ENCODE data around the gene PHF21A. TPM values are rescaled to one million over a fixed set of nuclear protein-coding genes. Genes with fewer than 3 reads are reported as not detected.

Gene PHF21A
- polyA plus RNA-seq, 3 donors: 6.2 to 95.2 (median 14.0) TPM

DNA sequence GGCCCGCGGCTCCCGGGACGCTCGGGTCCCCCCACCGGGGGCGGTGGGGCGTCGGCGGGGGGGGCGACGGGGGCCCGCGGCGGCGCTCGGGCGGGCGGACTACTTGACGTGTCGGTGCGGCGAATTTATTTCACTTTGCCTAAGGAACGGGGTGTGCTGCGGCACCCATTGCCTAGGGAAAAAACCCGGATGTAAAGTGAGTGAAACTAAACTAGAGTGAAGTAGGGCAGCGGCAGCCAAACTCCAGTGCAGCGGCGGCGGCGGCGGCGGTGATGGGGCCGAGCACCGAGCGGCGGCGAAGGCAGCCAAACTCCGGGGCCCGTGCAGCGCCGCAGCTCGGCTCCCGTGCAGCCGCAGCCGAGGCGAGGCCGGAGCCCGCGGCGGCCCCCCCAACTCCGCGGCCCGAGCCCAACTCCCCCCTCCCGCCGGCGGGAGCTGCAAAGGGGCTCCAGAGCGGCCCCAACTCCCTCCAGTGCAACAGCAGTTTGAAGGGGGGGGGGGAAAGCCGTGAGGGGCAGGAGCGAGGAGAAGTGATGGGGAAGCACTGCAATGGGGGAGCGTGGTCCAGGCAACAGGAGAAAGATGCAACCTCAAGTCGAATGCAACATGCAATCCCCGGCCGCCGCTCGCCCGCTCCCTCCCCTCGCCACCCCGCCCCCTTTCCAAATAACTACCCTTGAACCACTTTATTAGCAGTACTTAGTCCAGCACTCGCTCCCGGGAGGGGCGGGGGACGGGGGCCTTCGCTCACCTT is 647 bp upstream of the PHF21A start:
- Histone ChIP-seq H3K27me3 (ENCODE audit: control insufficient read depth in 2 of 2, insufficient read depth in 2 of 2, low read length in 2 of 2) (no peaks in the 10 kb centered on the region), H3K27ac (ENCODE audit: low read depth in 1 of 2, low read length in 2 of 2) (peak overlapping the region; percentile 65 to 73), H3K4me2 (replicated peaks; ENCODE audit: extremely low read depth, low read length, poor library complexity, severe bottlenecking) (peak overlapping the region; percentile 90), H3K9me3 (replicated peaks in 1 of 2; ENCODE audit: control insufficient read depth in 1 of 2, insufficient read depth in 1 of 2, low read length in 2 of 2) (no peaks in the 10 kb centered on the region), H3K4me3 (replicated peaks in 1 of 3; ENCODE audit: low read depth in 2 of 3, low read length in 3 of 3) (peak overlapping the region; percentile 68 to 89 (median 70)), H3K79me2 (ENCODE audit: insufficient read depth, low read length) (peaks cover 41% of the 10 kb centered on the region), H3K9ac (ENCODE audit: insufficient read depth, low read length, poor library complexity, severe bottlenecking) (peak overlapping the region; percentile 65), H3K36me3 (replicated peaks in 1 of 2; ENCODE audit: control insufficient read depth in 1 of 2, insufficient read depth in 2 of 2, low read length in 2 of 2) (no peaks in the 10 kb centered on the region), H4K20me1 (ENCODE audit: insufficient read depth, low read length) (peaks cover 16% of the 10 kb centered on the region), H2AFZ (ENCODE audit: insufficient read depth, low read depth, low read length, poor library complexity, severe bottlenecking) (peak overlapping the region; percentile 81), H3K4me1 (ENCODE audit: control insufficient read depth in 1 of 2, insufficient read depth in 2 of 2, low read length in 2 of 2) (peaks cover 31 to 37% of the 10 kb centered on the region in 2 donors)
- Mint-ChIP-seq H3K36me3 (peaks cover 3% of the 10 kb centered on the region in 2 donors), H3K27ac (peak overlapping the region; percentile 82 to 94 (median 91)), H3K9me3 (peaks cover 0 to 2% (median 0%) of the 10 kb centered on the region in 7 donors), H3K27me3 (ENCODE audit: low read depth in 3 of 3) (peaks cover 0 to 3% (median 0%) of the 10 kb centered on the region in 3 donors), H3K4me1 (peaks cover 38% of the 10 kb centered on the region), H3K4me3 (peak overlapping the region; percentile 81 to 87)
- intact Hi-C loops (cut with micrococcal nuclease): loop anchor here (5.0 to 10.0 kb wide), 4 partner anchors 115 to 275 kb away; partner anchors contain the start of genes CRY2 (in 1 of the 2) and DGKZ (in 1 of the 2)
- 0% methylated on average over 28 of the region's 74 CpGs for WGBS (ENCODE audit: insufficient coverage)
- peak; percentile 81 to 93 (median 87) for DNase-seq
- TF ChIP-seq, protein P1, sequence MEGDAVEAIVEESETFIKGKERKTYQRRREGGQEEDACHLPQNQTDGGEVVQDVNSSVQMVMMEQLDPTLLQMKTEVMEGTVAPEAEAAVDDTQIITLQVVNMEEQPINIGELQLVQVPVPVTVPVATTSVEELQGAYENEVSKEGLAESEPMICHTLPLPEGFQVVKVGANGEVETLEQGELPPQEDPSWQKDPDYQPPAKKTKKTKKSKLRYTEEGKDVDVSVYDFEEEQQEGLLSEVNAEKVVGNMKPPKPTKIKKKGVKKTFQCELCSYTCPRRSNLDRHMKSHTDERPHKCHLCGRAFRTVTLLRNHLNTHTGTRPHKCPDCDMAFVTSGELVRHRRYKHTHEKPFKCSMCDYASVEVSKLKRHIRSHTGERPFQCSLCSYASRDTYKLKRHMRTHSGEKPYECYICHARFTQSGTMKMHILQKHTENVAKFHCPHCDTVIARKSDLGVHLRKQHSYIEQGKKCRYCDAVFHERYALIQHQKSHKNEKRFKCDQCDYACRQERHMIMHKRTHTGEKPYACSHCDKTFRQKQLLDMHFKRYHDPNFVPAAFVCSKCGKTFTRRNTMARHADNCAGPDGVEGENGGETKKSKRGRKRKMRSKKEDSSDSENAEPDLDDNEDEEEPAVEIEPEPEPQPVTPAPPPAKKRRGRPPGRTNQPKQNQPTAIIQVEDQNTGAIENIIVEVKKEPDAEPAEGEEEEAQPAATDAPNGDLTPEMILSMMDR (IDR thresholded peaks at IDR 0.05): no peak

DNA sequence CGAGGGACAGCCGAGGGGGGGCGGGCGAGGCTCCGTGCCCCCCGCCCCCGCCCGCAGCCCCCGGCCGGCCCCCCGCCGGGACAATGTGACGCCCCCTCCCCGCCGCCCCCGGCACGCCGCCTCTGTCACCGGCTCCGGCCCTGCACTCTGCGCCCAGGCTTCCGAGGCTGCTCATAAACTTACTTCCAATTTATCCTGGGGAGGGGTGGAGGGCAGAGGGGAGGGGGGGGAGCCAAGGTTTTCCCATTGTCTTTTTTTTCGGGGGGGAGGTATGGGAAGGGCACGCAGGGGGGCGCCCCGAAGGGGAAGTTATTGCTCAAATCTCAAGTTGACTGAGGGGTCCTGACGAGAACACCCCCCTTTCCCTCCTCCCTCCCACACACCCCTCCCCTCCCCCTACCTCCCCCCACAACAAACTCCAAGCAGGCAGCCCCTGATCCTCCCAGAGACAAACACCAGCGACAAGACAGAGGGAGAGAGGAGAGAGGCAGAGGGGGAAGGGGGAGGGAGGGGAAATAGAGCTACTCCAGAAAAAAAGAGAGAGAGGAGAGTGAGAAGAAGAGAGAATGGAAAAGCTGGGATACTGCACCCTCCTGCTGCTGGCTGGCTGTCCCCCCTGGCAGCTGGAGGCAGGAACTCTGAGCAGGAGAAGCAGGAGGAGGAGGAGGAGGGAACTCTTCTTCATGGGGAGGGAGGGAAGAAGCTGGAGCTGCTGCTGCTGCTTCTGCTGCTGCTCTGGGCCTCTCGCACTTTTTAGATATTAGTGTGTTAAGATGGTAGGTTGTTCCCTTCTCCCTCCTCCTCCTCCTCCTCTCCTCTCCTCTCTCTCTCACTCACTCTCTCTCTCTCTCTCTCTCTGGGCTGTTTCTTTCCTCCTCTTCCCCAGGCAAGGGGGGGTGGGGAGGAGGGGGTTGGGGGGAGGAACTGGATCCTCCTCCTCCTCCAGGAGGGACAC is 631 bp downstream of the PHF21A start:
- H3K79me2 ChIP-seq (ENCODE audit: insufficient read depth, low read length): peaks cover 54% of the 10 kb centered on the region
- intact Hi-C loops (cut with micrococcal nuclease): loop anchor here (5.0 to 10.0 kb wide), 4 partner anchors 117 to 273 kb away; partner anchors contain the start of genes CRY2 (in 1 of the 2) and DGKZ (in 1 of the 2)
- peaks cover 3 to 10% of the 10 kb centered on the region in 2 donors for H3K36me3 Mint-ChIP-seq
- peak overlapping the region; percentile 86 for H2AFZ ChIP-seq (ENCODE audit: insufficient read depth, low read depth, low read length, poor library complexity, severe bottlenecking)
- H4K20me1 ChIP-seq (ENCODE audit: insufficient read depth, low read length): peaks cover 27% of the 10 kb centered on the region
- peak overlapping the region; percentile 94 to 98 for H3K4me3 Mint-ChIP-seq
- peaks cover 0 to 3% (median 0%) of the 10 kb centered on the region in 3 donors for H3K27me3 Mint-ChIP-seq (ENCODE audit: low read depth in 3 of 3)
- H3K4me3 ChIP-seq (replicated peaks in 1 of 3; ENCODE audit: low read depth in 2 of 3, low read length in 3 of 3): peak overlapping the region; percentile 67 to 89 (median 70)
- DNase-seq: peak in 2 of 3 donors; percentile 36 to 37
- no peaks in the 10 kb centered on the region for H3K27me3 ChIP-seq (ENCODE audit: control insufficient read depth in 2 of 2, insufficient read depth in 2 of 2, low read length in 2 of 2)
- H3K4me1 Mint-ChIP-seq: peaks cover 41% of the 10 kb centered on the region
- peaks cover 25 to 44% of the 10 kb centered on the region in 2 donors for H3K4me1 ChIP-seq (ENCODE audit: control insufficient read depth in 1 of 2, insufficient read depth in 2 of 2, low read length in 2 of 2)
- H3K36me3 ChIP-seq (replicated peaks in 1 of 2; ENCODE audit: control insufficient read depth in 1 of 2, insufficient read depth in 2 of 2, low read length in 2 of 2): no peaks in the 10 kb centered on the region
- no CpG with 5 or more reads among the region's 29 CpGs for WGBS (ENCODE audit: insufficient coverage)
- peak overlapping the region; percentile 92 for H3K4me2 ChIP-seq (replicated peaks; ENCODE audit: extremely low read depth, low read length, poor library complexity, severe bottlenecking)
- H3K9me3 ChIP-seq (replicated peaks in 1 of 2; ENCODE audit: control insufficient read depth in 1 of 2, insufficient read depth in 1 of 2, low read length in 2 of 2): no peaks in the 10 kb centered on the region
- H3K9me3 Mint-ChIP-seq: peaks cover 0 to 2% (median 0%) of the 10 kb centered on the region in 7 donors
- TF ChIP-seq, protein P1 (IDR thresholded peaks at IDR 0.05): no peak
- peak overlapping the region; percentile 67 for H3K9ac ChIP-seq (ENCODE audit: insufficient read depth, low read length, poor library complexity, severe bottlenecking)
- H3K27ac Mint-ChIP-seq: peak overlapping the region; percentile 91 to 95 (median 95)
- peak overlapping the region; percentile 78 to 86 for H3K27ac ChIP-seq (ENCODE audit: low read depth in 1 of 2, low read length in 2 of 2)

Data from CD14-positive monocyte (primary cell).